H1 (cell line): ENCODE measurements around the gene SLC39A10. TPM values are rescaled to one million over a fixed set of nuclear protein-coding genes. Genes with fewer than 3 reads are reported as not detected.

Experiments used
- CTCF ChIA-PET: fragments of 300-600 bp; sonication (Branson Sonifier 250); formaldehyde crosslinking; loops from one replicate; lab custom pipeline; 2021; ENCODE audit not compliant: partially characterized antibody; lab: Charles Lee
- POLR2A ChIA-PET: fragments of 300-600 bp; sonication (Branson Sonifier 250); formaldehyde crosslinking; loops from one replicate; lab custom pipeline; 2021; ENCODE audit warnings: inconsistent platforms; ENCODE audit not compliant: partially characterized antibody; lab: Charles Lee
- DNase-seq, 2 experiments: peaks; one replicate each; pipeline versions ENCODE4 v3.0.0 to v3.0.0-alpha.2; 2010 to 2022; ENCODE audit warnings: low spot score in 2 of 2, low read depth in 1 of 2, mixed read lengths in 1 of 2
- FAIRE-seq: peaks from 2 replicates; lab custom pipeline; 2011; peaks lifted over from hg19 to GRCh38; lab: Jason Lieb, UNC
- H2AFZ ChIP-seq: 2 replicates; pipeline ENCODE4 v1.8.1; 2012; ENCODE audit warnings: low read length, inconsistent platforms
- H2AK5ac ChIP-seq: 2 replicates; pipeline ENCODE4 v1.6.1; 2013; ENCODE audit warnings: low read depth, low read length
- H2BK120ac ChIP-seq: replicated peaks from 2 replicates; pipeline ENCODE3; 2013; ENCODE audit warnings: low read depth, low read length, inconsistent platforms
- H2BK12ac ChIP-seq: 2 replicates; pipeline ENCODE4 v1.6.1; 2013; ENCODE audit warnings: low read depth, low read length
- H2BK15ac ChIP-seq: 2 replicates; pipeline ENCODE4 v1.6.1; 2013; ENCODE audit warnings: low read length
- H2BK20ac ChIP-seq: 2 replicates; pipeline ENCODE4 v1.6.1; 2013; ENCODE audit warnings: low read length
- H2BK5ac ChIP-seq: 2 replicates; pipeline ENCODE4 v1.6.1; 2013; ENCODE audit warnings: low read depth, low read length
- H3K14ac ChIP-seq: 2 replicates; pipeline ENCODE4 v1.6.1; 2013; ENCODE audit warnings: inconsistent platforms; ENCODE audit not compliant: insufficient read length
- H3K18ac ChIP-seq: 2 replicates; pipeline ENCODE4 v1.6.1; 2013; ENCODE audit warnings: low read length; ENCODE audit errors: extremely low read depth
- H3K23ac ChIP-seq: 2 replicates; pipeline ENCODE4 v1.6.1; 2013; ENCODE audit warnings: inconsistent platforms; ENCODE audit not compliant: insufficient read length
- H3K23me2 ChIP-seq: 2 replicates; pipeline ENCODE4 v1.6.1; 2013; ENCODE audit warnings: low read depth, low read length
- H3K27ac ChIP-seq: 2 replicates; pipeline ENCODE4 v1.6.1; 2011; ENCODE audit warnings: low read depth, low read length, inconsistent platforms
- H3K27me3 ChIP-seq, 4 experiments: replicated peaks in 1 of 4; 1 replicate in 1 of 4; 2 replicates in 3 of 4; pipeline versions ENCODE4 v1.6.1 to v1.8.1; 2011 to 2013; ENCODE audit warnings: low read length in 3 of 4, mild to moderate bottlenecking in 3 of 4, inconsistent platforms in 2 of 4, mixed read lengths in 2 of 4, moderate library complexity in 1 of 4; ENCODE audit not compliant: control insufficient read depth in 3 of 4, insufficient read depth in 3 of 4; ENCODE audit errors: extremely low read depth in 1 of 4
- H3K36me3 ChIP-seq, 4 experiments: 2 replicates each; pipeline versions ENCODE4 v1.6.1 to v1.8.1; 2011 to 2013; ENCODE audit warnings: mild to moderate bottlenecking in 4 of 4, low read length in 3 of 4, moderate library complexity in 2 of 4, control low read depth in 1 of 4, inconsistent platforms in 1 of 4; ENCODE audit not compliant: insufficient read depth in 4 of 4, control insufficient read depth in 2 of 4
- H3K4ac ChIP-seq: replicated peaks from 2 replicates; pipeline ENCODE3; 2013; ENCODE audit warnings: low read length, low read depth, mixed read lengths, inconsistent platforms; ENCODE audit not compliant: insufficient read length
- H3K4me1 ChIP-seq, 4 experiments: replicated peaks in 1 of 4; 1 replicate in 1 of 4; 2 replicates in 3 of 4; pipeline versions ENCODE4 v1.6.1 to v1.8.1; 2011 to 2013; ENCODE audit warnings: low read length in 3 of 4, inconsistent platforms in 2 of 4, mixed read lengths in 1 of 4; ENCODE audit not compliant: insufficient read depth in 4 of 4, control insufficient read depth in 3 of 4
- H3K4me2 ChIP-seq, 2 experiments: 2 replicates each; pipeline versions ENCODE4 v1.6.1 to v1.8.1; 2011 to 2013; ENCODE audit warnings: low read depth in 2 of 2, low read length in 2 of 2, control low read depth in 1 of 2, inconsistent platforms in 1 of 2, mild to moderate bottlenecking in 1 of 2; ENCODE audit not compliant: insufficient read depth in 1 of 2
- H3K4me3 ChIP-seq, 4 experiments: fragments of 200-600, 300-600 bp in 1 of 4; sonication (generic), shearing (Covaris generic), sonication (Bioruptor Twin) in 1 of 4; 2 replicates each; pipeline versions ENCODE4 v1.5.1 to v1.8.1; 2011 to 2016; ENCODE audit warnings: low read length in 4 of 4, low read depth in 3 of 4, control low read depth in 2 of 4, inconsistent platforms in 2 of 4, mild to moderate bottlenecking in 2 of 4, mixed read lengths in 1 of 4, moderate library complexity in 1 of 4; ENCODE audit not compliant: insufficient read depth in 2 of 4; ENCODE audit errors: extremely low read depth in 1 of 4
- H3K56ac ChIP-seq: replicated peaks from 2 replicates; pipeline ENCODE3; 2013; ENCODE audit warnings: low read depth, mild to moderate bottlenecking, mixed read lengths, low read length, inconsistent platforms; ENCODE audit not compliant: insufficient read length
- H3K79me1 ChIP-seq: 2 replicates; pipeline ENCODE4 v1.6.1; 2013; ENCODE audit warnings: low read depth, low read length, control low read depth
- H3K79me2 ChIP-seq, 2 experiments: 2 replicates each; pipeline versions ENCODE4 v1.6.1 to v1.8.1; 2012 to 2013; ENCODE audit warnings: low read length in 2 of 2, mild to moderate bottlenecking in 2 of 2, inconsistent platforms in 1 of 2; ENCODE audit not compliant: insufficient read depth in 2 of 2, control insufficient read depth in 1 of 2
- H3K9ac ChIP-seq, 4 experiments: replicated peaks in 1 of 4; 1 replicate in 1 of 4; 2 replicates in 3 of 4; pipeline versions ENCODE4 v1.6.1 to v1.8.1; 2011 to 2013; ENCODE audit warnings: low read depth in 3 of 4, low read length in 3 of 4, control low read depth in 2 of 4, mild to moderate bottlenecking in 2 of 4, moderate library complexity in 2 of 4, inconsistent platforms in 1 of 4; ENCODE audit errors: extremely low read depth in 1 of 4
- H3K9me3 ChIP-seq, 2 experiments: 2 replicates each; pipeline versions ENCODE4 v1.6.1 to v1.8.1; 2012 to 2013; ENCODE audit warnings: mild to moderate bottlenecking in 2 of 2, moderate library complexity in 2 of 2, control low read depth in 1 of 2, inconsistent platforms in 1 of 2, low read depth in 1 of 2, low read length in 1 of 2, mixed read lengths in 1 of 2; ENCODE audit not compliant: insufficient read depth in 2 of 2
- H4K20me1 ChIP-seq, 2 experiments: replicated peaks in 1 of 2; 2 replicates each; pipeline versions ENCODE3 to v1.8.1; 2011 to 2013; ENCODE audit warnings: inconsistent platforms in 2 of 2, low read length in 2 of 2, mild to moderate bottlenecking in 1 of 2; ENCODE audit not compliant: insufficient read depth in 2 of 2, control insufficient read depth in 1 of 2
- H4K5ac ChIP-seq: 2 replicates; pipeline ENCODE4 v1.6.1; 2013; ENCODE audit warnings: low read length, low read depth, mixed read lengths, inconsistent platforms; ENCODE audit not compliant: insufficient read length
- H4K8ac ChIP-seq: 2 replicates; pipeline ENCODE4 v1.8.0; 2013; ENCODE audit warnings: mild to moderate bottlenecking, moderate library complexity, low read length, inconsistent platforms; ENCODE audit not compliant: insufficient read depth; ENCODE audit errors: extremely low read depth
- H4K91ac ChIP-seq: replicated peaks from 2 replicates; pipeline ENCODE3; 2013; ENCODE audit warnings: low read length, mixed read lengths, inconsistent platforms; ENCODE audit not compliant: insufficient read length
- BCL11A ChIP-seq, 2 experiments: IDR thresholded peaks; one replicate each; pipeline ENCODE4 v1.6.1; 2011; ENCODE audit warnings: low read depth in 2 of 2, low read length in 2 of 2, mild to moderate bottlenecking in 2 of 2
- CTBP2 ChIP-seq: IDR thresholded peaks from 2 replicates; pipeline ENCODE4 v1.7.0; 2011; ENCODE audit warnings: borderline replicate concordance, mild to moderate bottlenecking, moderate library complexity, mixed read lengths, low read length; ENCODE audit not compliant: insufficient read depth, insufficient read length
- E2F6 ChIP-seq: IDR thresholded peaks from 2 replicates; pipeline ENCODE4 v1.6.1; 2012; ENCODE audit warnings: inconsistent platforms
- HDAC6 ChIP-seq: IDR thresholded peaks from one replicate; pipeline ENCODE4 v1.7.1; 2012; ENCODE audit warnings: low read depth, mild to moderate bottlenecking, inconsistent platforms, low read length, moderate library complexity
- JUN ChIP-seq: IDR thresholded peaks from 2 replicates; pipeline ENCODE4 v1.6.1; 2011; ENCODE audit warnings: low read depth, mild to moderate bottlenecking, improper control_type of control experiment, low read length
- JUND ChIP-seq: IDR thresholded peaks from 2 replicates; pipeline ENCODE4 v1.6.1; 2011; ENCODE audit warnings: mild to moderate bottlenecking, improper control_type of control experiment, low read length
- KDM1A ChIP-seq: fragments of 200-600, 300-600 bp; sonication (generic); IDR thresholded peaks from 2 replicates; pipeline ENCODE4 v1.7.1; 2016; ENCODE audit warnings: mild to moderate bottlenecking, low read length, borderline replicate concordance
- KDM5A ChIP-seq: fragments of 200-600 bp; IDR thresholded peaks from 2 replicates; pipeline ENCODE4 v1.7.1; 2012; ENCODE audit warnings: mild to moderate bottlenecking, low read length, inconsistent platforms, mixed read lengths
- MAFK ChIP-seq: IDR thresholded peaks from 2 replicates; pipeline ENCODE4 v1.6.1; 2012; ENCODE audit warnings: low read depth, mild to moderate bottlenecking, improper control_type of control experiment, low read length
- SIX5 ChIP-seq: IDR thresholded peaks from 2 replicates; pipeline ENCODE4 v1.6.1; 2011; ENCODE audit warnings: mild to moderate bottlenecking, low read depth, low read length
- TAF1 ChIP-seq: IDR thresholded peaks from 2 replicates; pipeline ENCODE4 v1.6.1; 2011; ENCODE audit warnings: mild to moderate bottlenecking, low read depth, low read length
- YY1 ChIP-seq: IDR thresholded peaks from 2 replicates; pipeline ENCODE4 v1.6.1; 2011; ENCODE audit warnings: low read depth, mild to moderate bottlenecking, low read length
- WGBS, 2 experiments: shearing (Covaris generic) in 1 of 2; methylation state at CpG; one replicate each; pipeline versions ENCODE4 v1.1.6 to v1.1.7; 2013 to 2015; ENCODE audit warnings: low lambda C conversion rate in 2 of 2, mixed read lengths in 2 of 2, inconsistent platforms in 1 of 2, low coverage in 1 of 2, missing lambda C conversion rate in 1 of 2; ENCODE audit not compliant: insufficient replicate concordance in 2 of 2, insufficient coverage in 1 of 2, insufficient read length in 1 of 2; ENCODE audit errors: extremely low coverage in 1 of 2, missing lambda C conversion rate in 1 of 2; 5-methylcytosine and 5-hydroxymethylcytosine counted together
- polyA plus RNA-seq, 7 experiments: library from polyadenylated mRNA; depleted of rRNA in 3 of 7; stranded (reverse) in 5 of 7; unstranded in 2 of 7; fragments of >200 nt in 5 of 7; fragments of 200-250 nt in 2 of 7; gene quantifications; 1 replicate in 5 of 7; 2 replicates in 1 of 7; 4 replicates in 1 of 7; pipeline versions ENCODE4 v1.2.1 to v1.2.3, GENCODE V29; 2011 to 2013; ENCODE audit warnings: missing spikeins in 2 of 7, mixed read lengths in 2 of 7
- total RNA-seq: library from RNA; stranded (reverse); fragmentation: NEBNext Ultra II Directional; extraction: Animal tissue kit (Norgen Biotek cat#: 25700); gene quantifications from 2 replicates; pipeline ENCODE4 v1.2.1, GENCODE V29; 2021

Gene SLC39A10
- total and polyA plus RNA-seq, 2 of the 8 experiments (the other 6 are each of a cell fraction or from before 2014, with no cell fraction given) = 68.1 to 234 TPM

- Histone ChIP-seq H4K5ac (no peak overlapping the region), H4K8ac (no peak overlapping the region), H3K23me2 (no peaks in the 10 kb centered on the region), H3K79me1 (peaks cover 3% of the 10 kb centered on the region; the same call in 1 of the 2 replicates), H2BK20ac (no peak overlapping the region), H3K36me3 (no peaks in the 10 kb centered on the region; a peak in 1 of 8 replicates), H2BK12ac (no peak overlapping the region), H4K20me1 (peaks cover 0 to 3% of the 10 kb centered on the region in 2 experiments), H3K4ac (no peak overlapping the region), H3K27me3 (no peaks in the 10 kb centered on the region), H3K18ac (no peak overlapping the region), H2AK5ac (no peak overlapping the region), H3K4me3 (no peak overlapping the region), H3K27ac (no peak overlapping the region), H2BK15ac (no peak overlapping the region), H2AFZ (no peak overlapping the region), H3K79me2 (peaks cover 0 to 98% of the 10 kb centered on the region in 2 experiments; a peak in 3 of 4 replicates), H3K56ac (no peak overlapping the region), H4K91ac (no peak overlapping the region), H3K9me3 (peaks cover 0 to 8% of the 10 kb centered on the region in 2 experiments; a peak in 2 of 4 replicates), H3K23ac (no peak overlapping the region), H2BK120ac (no peak overlapping the region), H3K4me1 (peaks cover 1 to 6% (median 4%) of the 10 kb centered on the region in 4 experiments), H2BK5ac (no peak overlapping the region), H3K4me2 (no peak overlapping the region), H3K14ac (no peak overlapping the region), H3K9ac (no peak overlapping the region)
- FAIRE-seq (no peak), DNase-seq (no peak)
- ChIA-PET POLR2A (no interaction called here), CTCF (no interaction called here)
- 83% methylated on average over 3 of the region's 3 CpGs; no CpG with 5 or more reads in 1 of the 2 experiments for WGBS, 2 experiments
- TF ChIP-seq HDAC6 = no peak
- TF ChIP-seq E2F6 = no peak
- no peak for TF ChIP-seq MAFK
- TF ChIP-seq KDM5A = no peak
- no peak for TF ChIP-seq SIX5
- TF ChIP-seq KDM1A = no peak
- no peak for TF ChIP-seq YY1
- no peak for TF ChIP-seq BCL11A (IDR thresholded peaks at IDR 0.05; ENCODE audit: low read depth in 2 of 2, low read length in 2 of 2)
- no peak for TF ChIP-seq JUN
- TF ChIP-seq JUND = no peak
- no peak for TF ChIP-seq TAF1
- no peak for TF ChIP-seq CTBP2
Observed at GRCh38 chr2:195697681-195698220, 40.7 kb downstream of the SLC39A10 start.
